Kidney epithelial cell (primary cell): ENCODE data around the gene ZNF609. TPM values are rescaled to one million over a fixed set of nuclear protein-coding genes. Genes with fewer than 3 reads are reported as not detected.

Source experiments
- DNase-seq: peaks from one replicate; pipeline ENCODE4 v3.0.0-alpha.2; 2010; ENCODE audit warnings: low read depth
- H3K27me3 ChIP-seq: 2 replicates; pipeline ENCODE4 v1.6.0; 2011; ENCODE audit warnings: low read length; ENCODE audit not compliant: control insufficient read depth, insufficient read depth
- H3K36me3 ChIP-seq: 2 replicates; pipeline ENCODE4 v1.5.1; 2011; ENCODE audit warnings: low read length; ENCODE audit not compliant: control insufficient read depth, insufficient read depth
- H3K4me3 ChIP-seq: 2 replicates; pipeline ENCODE4 v1.5.1; 2011; ENCODE audit warnings: low read depth, mild to moderate bottlenecking, control low read depth, low read length
- total RNA-seq: library from RNA; depleted of rRNA; stranded (reverse); fragments of >200 nt; gene quantifications from 2 replicates; pipeline ENCODE4 v1.2.3, GENCODE V29; 2015
- TF ChIP-seq, protein P1 (sequence below): IDR thresholded peaks from 2 replicates; pipeline ENCODE4 v1.5.1; 2011; ENCODE audit warnings: mild to moderate bottlenecking, moderate library complexity, low read length, control low read depth, inconsistent platforms; ENCODE audit not compliant: insufficient read depth, poor library complexity, severe bottlenecking

Gene ZNF609
- total RNA-seq, 1 donor from 2014 or later, result 18.4 TPM

DNA sequence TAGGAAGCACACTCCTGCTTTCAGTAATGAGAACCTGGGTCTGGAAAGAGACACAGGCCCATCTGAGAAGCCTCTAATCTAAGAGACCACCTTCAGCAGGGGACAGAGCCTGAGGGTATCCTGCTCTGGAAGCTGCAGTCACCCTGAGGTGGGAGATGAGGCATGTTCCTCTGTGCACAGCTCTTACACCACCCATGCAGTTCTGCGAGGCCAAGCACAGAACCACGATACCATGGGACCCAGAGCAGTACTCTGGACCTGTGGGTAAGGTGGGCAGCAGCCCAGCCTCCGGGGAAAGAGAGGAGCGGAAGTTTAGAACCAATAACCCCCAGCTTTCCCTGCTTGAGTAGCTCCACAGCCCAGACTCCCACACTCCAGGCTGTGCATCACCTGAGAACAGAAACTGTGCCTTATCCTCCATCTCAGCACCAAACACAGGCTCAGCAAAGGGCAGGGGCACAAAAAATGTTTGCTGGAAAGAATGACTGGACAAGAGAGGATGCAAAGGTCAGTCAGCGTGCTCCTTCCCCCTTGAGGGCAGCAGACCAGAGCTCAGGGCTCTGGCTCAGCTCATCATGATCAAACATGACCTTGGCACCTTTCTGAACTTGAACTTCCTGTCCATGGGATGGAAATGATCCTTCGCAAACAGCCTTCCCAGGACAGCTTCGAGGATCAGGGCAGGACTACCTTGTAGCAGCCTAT is 271.9 kb downstream of the ZNF609 start:
- no peak for DNase-seq
- TF ChIP-seq, protein P1, sequence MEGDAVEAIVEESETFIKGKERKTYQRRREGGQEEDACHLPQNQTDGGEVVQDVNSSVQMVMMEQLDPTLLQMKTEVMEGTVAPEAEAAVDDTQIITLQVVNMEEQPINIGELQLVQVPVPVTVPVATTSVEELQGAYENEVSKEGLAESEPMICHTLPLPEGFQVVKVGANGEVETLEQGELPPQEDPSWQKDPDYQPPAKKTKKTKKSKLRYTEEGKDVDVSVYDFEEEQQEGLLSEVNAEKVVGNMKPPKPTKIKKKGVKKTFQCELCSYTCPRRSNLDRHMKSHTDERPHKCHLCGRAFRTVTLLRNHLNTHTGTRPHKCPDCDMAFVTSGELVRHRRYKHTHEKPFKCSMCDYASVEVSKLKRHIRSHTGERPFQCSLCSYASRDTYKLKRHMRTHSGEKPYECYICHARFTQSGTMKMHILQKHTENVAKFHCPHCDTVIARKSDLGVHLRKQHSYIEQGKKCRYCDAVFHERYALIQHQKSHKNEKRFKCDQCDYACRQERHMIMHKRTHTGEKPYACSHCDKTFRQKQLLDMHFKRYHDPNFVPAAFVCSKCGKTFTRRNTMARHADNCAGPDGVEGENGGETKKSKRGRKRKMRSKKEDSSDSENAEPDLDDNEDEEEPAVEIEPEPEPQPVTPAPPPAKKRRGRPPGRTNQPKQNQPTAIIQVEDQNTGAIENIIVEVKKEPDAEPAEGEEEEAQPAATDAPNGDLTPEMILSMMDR, result no peak
- no peaks in the 10 kb centered on the region for H3K36me3 ChIP-seq
- peaks cover 2% of the 10 kb centered on the region for H3K27me3 ChIP-seq
- no peak overlapping the region for H3K4me3 ChIP-seq

Other genes with a start within 250 kb of the ZNF609 start
- gene CSNK1G1, start 104.4 kb upstream of the ZNF609 start, total RNA-seq, result 23.5 and 27.8 TPM in 2 replicates
- gene PCLAF, start 79.1 kb upstream of the ZNF609 start, total RNA-seq, result 2.6 and 8.4 TPM in 2 replicates
- 12.3 and 15.0 TPM in 2 replicates for gene TRIP4, start 72.7 kb upstream of the ZNF609 start, total RNA-seq